Measurements from ENCODE around the gene FBLN1. TPM values are rescaled to one million over a fixed set of nuclear protein-coding genes. Genes with fewer than 3 reads are reported as not detected.
A peak's percentile ranks its signal among the peaks of the same experiment; 100 is the strongest.

Gene FBLN1
- total and polyA plus RNA-seq, 2 of the 13 experiments (the other 11 are each of a cell fraction or from before 2014, with no cell fraction given): 37.3 to 103 TPM

- no peak for TF ChIP-seq ATF4 (CRISPR knock-in tag; IDR thresholded peaks at IDR 0.05)
- TF ChIP-seq GLMP (CRISPR knock-in tag; IDR thresholded peaks at IDR 0.05; ENCODE audit: borderline replicate concordance): no peak
- no peak for TF ChIP-seq E2F2 (CRISPR knock-in tag; IDR thresholded peaks at IDR 0.05; ENCODE audit: borderline replicate concordance)
- TF ChIP-seq, protein P1, sequence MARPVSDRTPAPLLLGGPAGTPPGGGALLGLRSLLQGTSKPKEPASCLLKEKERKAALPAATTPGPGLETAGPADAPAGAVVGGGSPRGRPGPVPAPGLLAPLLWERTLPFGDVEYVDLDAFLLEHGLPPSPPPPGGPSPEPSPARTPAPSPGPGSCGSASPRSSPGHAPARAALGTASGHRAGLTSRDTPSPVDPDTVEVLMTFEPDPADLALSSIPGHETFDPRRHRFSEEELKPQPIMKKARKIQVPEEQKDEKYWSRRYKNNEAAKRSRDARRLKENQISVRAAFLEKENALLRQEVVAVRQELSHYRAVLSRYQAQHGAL (CRISPR knock-in tag; IDR thresholded peaks at IDR 0.05; ENCODE audit: not compliant biosample characterization): no peak
- TF ChIP-seq SALL2 (CRISPR knock-in tag; IDR thresholded peaks at IDR 0.05): no peak
- TF ChIP-seq ZNF841 (CRISPR knock-in tag; IDR thresholded peaks at IDR 0.05; ENCODE audit: borderline replicate concordance): no peak
- TF ChIP-seq KLF11 (CRISPR knock-in tag; IDR thresholded peaks at IDR 0.05): no peak
- TF ChIP-seq SOX5 (CRISPR knock-in tag; IDR thresholded peaks at IDR 0.05; ENCODE audit: borderline replicate concordance): peak; percentile 41; the same call in 1 of the 2 replicates
- no peak for TF ChIP-seq SMYD3 (CRISPR knock-in tag; IDR thresholded peaks at IDR 0.05)
- TF ChIP-seq KAT7 (CRISPR knock-in tag; IDR thresholded peaks at IDR 0.05; ENCODE audit: borderline replicate concordance): no peak
- peak; percentile 24; the same call in 1 of the 2 replicates for TF ChIP-seq FOSL2 (CRISPR knock-in tag; IDR thresholded peaks at IDR 0.05)
- 0 out of 2 replicates have a peak, but pooled peaks have one; percentile 48 for TF ChIP-seq MEF2D (CRISPR knock-in tag; IDR thresholded peaks at IDR 0.05)
- TF ChIP-seq ZBED4 (CRISPR knock-in tag; IDR thresholded peaks at IDR 0.05; ENCODE audit: borderline replicate concordance): peak; percentile 78; the same call in 1 of the 2 replicates
- no peak for TF ChIP-seq SCMH1 (CRISPR knock-in tag; IDR thresholded peaks at IDR 0.05; ENCODE audit: borderline replicate concordance)
- 0 out of 2 replicates have a peak, but pooled peaks have one; percentile 53 for TF ChIP-seq KMT2B (CRISPR knock-in tag; IDR thresholded peaks at IDR 0.05)
- TF ChIP-seq CREM (IDR thresholded peaks at IDR 0.05): peak; percentile 32; the same call in 1 of the 2 replicates
- no peak for TF ChIP-seq CREM (CRISPR knock-in tag; IDR thresholded peaks at IDR 0.05)
- no peak for TF ChIP-seq ZNF850 (CRISPR knock-in tag; conservative IDR thresholded peaks at IDR 0.05)
- TF ChIP-seq ZNF616 (CRISPR knock-in tag; IDR thresholded peaks at IDR 0.05; ENCODE audit: low read depth): no peak; the same call in 1 of the 2 replicates
- TF ChIP-seq POGZ (CRISPR knock-in tag; IDR thresholded peaks at IDR 0.05): 0 out of 2 replicates have a peak, but pooled peaks have one; percentile 34
Measured at GRCh38 chr22:45597460-45598192, 94.9 kb downstream of the FBLN1 start (continued).

Data from HepG2 (cell line).